IMR-90 (cell line): Measurements from ENCODE around the gene CARD14. TPM values are rescaled to one million over a fixed set of nuclear protein-coding genes. Genes with fewer than 3 reads are reported as not detected.
A peak's percentile ranks its signal among the peaks of the same experiment; 100 is the strongest.

Experiments
- ATAC-seq: fragments of 200-7000 bp; cut with Tn5 transposase; 2 replicates; pipeline ENCODE4 v1.9.1; 2020; ENCODE audit warnings: low read depth, mild to moderate bottlenecking, moderate library complexity
- BruUV-seq: library from RNA; stranded (reverse); fragments of 400-500 nt; replicated peaks from 2 replicates; lab custom pipeline; 2021; lab: Mats Ljungman, UMichigan
- CTCF ChIA-PET: fragments of 300-600 bp; formaldehyde crosslinking; extraction: SDS; loops from one replicate; lab custom pipeline; 2021; ENCODE audit warnings: antibody characterized with exemption; lab: Yijun Ruan, JAX
- POLR2A ChIA-PET: fragments of 300-600 bp; sonication (Branson Sonifier 250); formaldehyde crosslinking; loops from one replicate; lab custom pipeline; 2022; ENCODE audit warnings: antibody characterized with exemption; ENCODE audit not compliant: unreplicated experiment; lab: Charles Lee
- DNase-seq: peaks from one replicate; pipeline ENCODE4 v3.0.0; 2013
- H2AFZ ChIP-seq: replicated peaks from 2 replicates; pipeline ENCODE3; 2013; ENCODE audit warnings: low read length, mild to moderate bottlenecking; ENCODE audit not compliant: poor library complexity
- H2AK5ac ChIP-seq: 2 replicates; pipeline ENCODE4 v1.6.1; 2013; ENCODE audit warnings: low read depth, low read length, inconsistent platforms
- H2AK9ac ChIP-seq: replicated peaks from 2 replicates; pipeline ENCODE3; 2013; ENCODE audit warnings: mild to moderate bottlenecking, low read depth, low read length, moderate library complexity; ENCODE audit not compliant: poor library complexity
- H2BK120ac ChIP-seq: 2 replicates; pipeline ENCODE4 v1.6.1; 2013; ENCODE audit warnings: low read depth, low read length, inconsistent platforms
- H2BK15ac ChIP-seq: 3 replicates; pipeline ENCODE4 v1.6.1; 2013; ENCODE audit warnings: low read depth, low read length, inconsistent platforms
- H2BK20ac ChIP-seq: 2 replicates; pipeline ENCODE4 v1.6.1; 2013; ENCODE audit warnings: low read depth, mild to moderate bottlenecking, inconsistent platforms, low read length, moderate library complexity
- H2BK5ac ChIP-seq: 2 replicates; pipeline ENCODE4 v1.6.1; 2013; ENCODE audit warnings: mild to moderate bottlenecking, low read depth, low read length, inconsistent platforms; ENCODE audit not compliant: poor library complexity, severe bottlenecking
- H3K14ac ChIP-seq: replicated peaks from 2 replicates; pipeline ENCODE4 v1.6.1; 2013; ENCODE audit warnings: low read depth, low read length, inconsistent platforms
- H3K18ac ChIP-seq: 2 replicates; pipeline ENCODE4 v1.6.1; 2013; ENCODE audit warnings: low read depth, low read length, control low read depth
- H3K23ac ChIP-seq: 2 replicates; pipeline ENCODE4 v1.6.1; 2013; ENCODE audit warnings: low read depth, low read length, inconsistent platforms
- H3K27ac ChIP-seq: 2 replicates; pipeline ENCODE4 v1.5.1; 2013; ENCODE audit warnings: mild to moderate bottlenecking, control low read depth, low read length; ENCODE audit not compliant: insufficient read depth
- H3K27me3 ChIP-seq: 2 replicates; pipeline ENCODE4 v1.6.1; 2013; ENCODE audit warnings: low read length; ENCODE audit not compliant: control insufficient read depth, insufficient read depth
- H3K36me3 ChIP-seq: 2 replicates; pipeline ENCODE4 v1.6.1; 2013; ENCODE audit warnings: low read length, mixed read lengths; ENCODE audit not compliant: control insufficient read depth, insufficient read depth
- H3K4ac ChIP-seq: 2 replicates; pipeline ENCODE4 v1.6.1; 2013; ENCODE audit warnings: low read depth, low read length, inconsistent platforms
- H3K4me1 ChIP-seq: 2 replicates; pipeline ENCODE4 v1.6.1; 2013; ENCODE audit warnings: low read length, mixed read lengths; ENCODE audit not compliant: control insufficient read depth, insufficient read depth
- H3K4me2 ChIP-seq: 2 replicates; pipeline ENCODE4 v1.6.1; 2013; ENCODE audit warnings: low read depth, mild to moderate bottlenecking, control low read depth, low read length, moderate library complexity
- H3K4me3 ChIP-seq: 2 replicates; pipeline ENCODE4 v1.5.1; 2013; ENCODE audit warnings: low read depth, mild to moderate bottlenecking, control low read depth, low read length, moderate library complexity; ENCODE audit not compliant: insufficient read depth
- H3K56ac ChIP-seq: 2 replicates; pipeline ENCODE4 v1.6.1; 2013; ENCODE audit warnings: low read length, inconsistent platforms; ENCODE audit not compliant: insufficient read depth; ENCODE audit errors: extremely low read depth
- H3K79me1 ChIP-seq, 2 experiments: 2 replicates each; pipeline ENCODE4 v1.6.1; 2013; ENCODE audit warnings: low read length in 2 of 2, inconsistent platforms in 1 of 2, low read depth in 1 of 2
- H3K9ac ChIP-seq: 2 replicates; pipeline ENCODE4 v1.6.1; 2013; ENCODE audit warnings: low read depth, low read length, control low read depth
- H3K9me1 ChIP-seq: 2 replicates; pipeline ENCODE4 v1.6.1; 2013; ENCODE audit warnings: low read length, inconsistent platforms; ENCODE audit not compliant: insufficient read depth
- H3K9me3 ChIP-seq: 2 replicates; pipeline ENCODE4 v1.6.1; 2013; ENCODE audit warnings: low read length; ENCODE audit not compliant: control insufficient read depth, insufficient read depth
- H4K20me1 ChIP-seq: 2 replicates; pipeline ENCODE4 v1.6.1; 2013; ENCODE audit warnings: low read length, inconsistent platforms; ENCODE audit not compliant: insufficient read depth
- H4K5ac ChIP-seq: 2 replicates; pipeline ENCODE4 v1.6.1; 2013; ENCODE audit warnings: mild to moderate bottlenecking, low read depth, low read length, control low read depth
- H4K8ac ChIP-seq, 2 experiments: 2 replicates each; pipeline ENCODE4 v1.6.1; 2013; ENCODE audit warnings: low read depth in 2 of 2, low read length in 2 of 2, control low read depth in 1 of 2, inconsistent platforms in 1 of 2
- H4K91ac ChIP-seq: 2 replicates; pipeline ENCODE4 v1.6.1; 2013; ENCODE audit warnings: low read depth, low read length, inconsistent platforms; ENCODE audit not compliant: insufficient read depth
- BHLHE40 ChIP-seq: fragments of 150-350 bp; IDR thresholded peaks from 2 replicates; pipeline ENCODE4 v1.6.1; 2016; ENCODE audit warnings: mild to moderate bottlenecking, low read depth, low read length
- CEBPB ChIP-seq: IDR thresholded peaks from 2 replicates; pipeline ENCODE4 v1.6.1; 2012; ENCODE audit warnings: low read depth, low read length, improper control_type of control experiment
- CTCF ChIP-seq: conservative IDR thresholded peaks from 2 replicates; pipeline ENCODE4 v1.5.1; 2012; ENCODE audit warnings: mild to moderate bottlenecking, low read depth, low read length, improper control_type of control experiment
- ELK1 ChIP-seq: fragments of 150-350 bp; IDR thresholded peaks from 2 replicates; pipeline ENCODE4 v1.6.1; 2016; ENCODE audit warnings: low read depth, mild to moderate bottlenecking, low read length, moderate library complexity, borderline replicate concordance
- FOS ChIP-seq: fragments of 150-350 bp; IDR thresholded peaks from 2 replicates; pipeline ENCODE4 v1.6.1; 2016; ENCODE audit warnings: low read depth, low read length
- MAFK ChIP-seq: IDR thresholded peaks from 2 replicates; pipeline ENCODE4 v1.6.1; 2012; ENCODE audit warnings: low read depth, low read length, improper control_type of control experiment
- MAZ ChIP-seq: IDR thresholded peaks from 2 replicates; pipeline ENCODE4 v1.6.1; 2012; ENCODE audit warnings: low read depth, mild to moderate bottlenecking, low read length, improper control_type of control experiment, moderate library complexity, borderline replicate concordance
- MXI1 ChIP-seq: IDR thresholded peaks from 2 replicates; pipeline ENCODE4 v1.6.1; 2012; ENCODE audit warnings: low read depth, mild to moderate bottlenecking, low read length, moderate library complexity, borderline replicate concordance
- NFE2L2 ChIP-seq: fragments of 150-350 bp; IDR thresholded peaks from 2 replicates; pipeline ENCODE4 v1.6.1; 2016; ENCODE audit warnings: low read depth, mild to moderate bottlenecking, low read length
- POLR2A ChIP-seq: IDR thresholded peaks from 2 replicates; pipeline ENCODE4 v1.6.1; 2012; ENCODE audit warnings: mild to moderate bottlenecking, low read depth, low read length
- RAD21 ChIP-seq: IDR thresholded peaks from 2 replicates; pipeline ENCODE4 v1.6.1; 2012; ENCODE audit warnings: low read length, improper control_type of control experiment
- RCOR1 ChIP-seq: IDR thresholded peaks from 2 replicates; pipeline ENCODE4 v1.6.1; 2012; ENCODE audit warnings: mild to moderate bottlenecking, low read length, improper control_type of control experiment; ENCODE audit not compliant: insufficient replicate concordance
- RFX5 ChIP-seq: IDR thresholded peaks from 2 replicates; pipeline ENCODE4 v1.8.0; 2012; ENCODE audit warnings: low read depth, mild to moderate bottlenecking, low read length, moderate library complexity
- SMC3 ChIP-seq: fragments of 150-350 bp; IDR thresholded peaks from 2 replicates; pipeline ENCODE4 v1.6.1; 2016; ENCODE audit warnings: low read depth, mild to moderate bottlenecking, antibody characterized with exemption, low read length, moderate library complexity
- USF2 ChIP-seq: fragments of 150-350 bp; IDR thresholded peaks from 2 replicates; pipeline ENCODE4 v1.6.1; 2017; ENCODE audit warnings: mild to moderate bottlenecking, antibody characterized with exemption, low read length, low read depth
- WGBS, 2 experiments: methylation state at CpG; one replicate each; pipeline versions ENCODE4 v1.1.5 to v1.1.7; 2013; ENCODE audit warnings: missing lambda C conversion rate in 2 of 2; ENCODE audit not compliant: insufficient read length in 1 of 2; ENCODE audit errors: extremely low coverage in 2 of 2; 5-methylcytosine and 5-hydroxymethylcytosine counted together
- dilution Hi-C: fragments of 300-500 bp; cut with HindIII; formaldehyde crosslinking; loops from one replicate; pipeline ENCODE4 v1.14.3; 2018; ENCODE audit warnings: low sequenced_read_pairs; ENCODE audit not compliant: unreplicated experiment
- in situ Hi-C: fragments of 300-500 bp; cut with MboI; formaldehyde crosslinking; loops from 3 replicates; pipeline ENCODE4 v1.14.3; 2019; ENCODE audit warnings: low sequenced_read_pairs, inconsistent platforms, mixed read lengths
- intact Hi-C: fragments of 100-400 bp; cut with micrococcal nuclease; formaldehyde crosslinking; loops from 2 replicates; pipeline ENCODE4 v1.10.0; 2022
- polyA plus RNA-seq, 3 experiments: library from polyadenylated mRNA; depleted of rRNA; stranded (reverse); fragments of >200 nt; gene quantifications; 2 replicates each; pipeline ENCODE4 v1.2.3, GENCODE V29; 2012; ENCODE audit warnings: low replicate concordance in 1 of 3
- total RNA-seq: library from RNA; depleted of rRNA; stranded (reverse); fragments of >200 nt; gene quantifications from 2 replicates; pipeline ENCODE4 v1.2.3, GENCODE V29; 2012

The CARD14 gene
- total and polyA plus RNA-seq, 2 of the 4 experiments (the other 2 are of a cell fraction): not detected

GRCh38 chr17:80125656-80126448 lies 44.0 kb upstream of the CARD14 start:
- Histone ChIP-seq H2AK5ac (no peak overlapping the region), H3K27me3 (0 out of 2 replicates have a peak, but pooled peaks cover 2% of the 10 kb centered on the region), H3K4me1 (peaks cover 6% of the 10 kb centered on the region), H4K20me1 (no peaks in the 10 kb centered on the region), H3K36me3 (no peaks in the 10 kb centered on the region), H2BK15ac (no peak overlapping the region), H3K4ac (no peak overlapping the region), H2BK120ac (no peak overlapping the region), H3K9me3 (no peaks in the 10 kb centered on the region), H4K5ac (no peak overlapping the region), H3K9me1 (no peaks in the 10 kb centered on the region), H3K18ac (no peak overlapping the region), H3K4me2 (no peak overlapping the region), H3K79me1 (no peaks in the 10 kb centered on the region), H3K23ac (no peak overlapping the region), H2BK5ac (no peak overlapping the region), H2AFZ (no peak overlapping the region), H3K14ac (no peak overlapping the region), H2BK20ac (no peak overlapping the region), H4K91ac (no peak overlapping the region), H4K8ac (no peak overlapping the region), H3K4me3 (no peak overlapping the region), H3K9ac (no peak overlapping the region), H2AK9ac (no peak overlapping the region), H3K27ac (no peak overlapping the region), H3K56ac (no peak overlapping the region)
- 40% methylated on average over 3 of the region's 14 CpGs; no CpG with 5 or more reads in 1 of the 2 experiments for WGBS, 2 experiments
- ATAC-seq: peak; percentile 85
- intact Hi-C loops: no loop called here
- POLR2A ChIA-PET: no interaction called here
- in situ Hi-C loops: no loop called here
- dilution Hi-C loops: no loop called here
- DNase-seq: peak; percentile 72
- CTCF ChIA-PET: no interaction called here
- BruUV-seq: no TSS peak
- TF ChIP-seq NFE2L2 (no peak), RAD21 (no peak), ELK1 (no peak), USF2 (no peak), RCOR1 (no peak), MXI1 (no peak), FOS (no peak), MAFK (no peak), MAZ (no peak), RFX5 (no peak), CTCF (no peak), SMC3 (no peak), BHLHE40 (no peak), CEBPB (no peak), POLR2A (no peak)
